H1 (cell line): Measurements from ENCODE around the gene BCAS3. TPM values are rescaled to one million over a fixed set of nuclear protein-coding genes. Genes with fewer than 3 reads are reported as not detected.

Experiments used
- CTCF ChIA-PET: fragments of 300-600 bp; sonication (Branson Sonifier 250); formaldehyde crosslinking; loops from one replicate; lab custom pipeline; 2021; ENCODE audit not compliant: partially characterized antibody; lab: Charles Lee
- POLR2A ChIA-PET: fragments of 300-600 bp; sonication (Branson Sonifier 250); formaldehyde crosslinking; loops from one replicate; lab custom pipeline; 2021; ENCODE audit warnings: inconsistent platforms; ENCODE audit not compliant: partially characterized antibody; lab: Charles Lee
- DNase-seq, 2 experiments: peaks; one replicate each; pipeline versions ENCODE4 v3.0.0 to v3.0.0-alpha.2; 2010 to 2022; ENCODE audit warnings: low spot score in 2 of 2, low read depth in 1 of 2, mixed read lengths in 1 of 2
- FAIRE-seq: peaks from 2 replicates; lab custom pipeline; 2011; peaks lifted over from hg19 to GRCh38; lab: Jason Lieb, UNC
- H2AFZ ChIP-seq: 2 replicates; pipeline ENCODE4 v1.8.1; 2012; ENCODE audit warnings: low read length, inconsistent platforms
- H2AK5ac ChIP-seq: 2 replicates; pipeline ENCODE4 v1.6.1; 2013; ENCODE audit warnings: low read depth, low read length
- H2BK120ac ChIP-seq: replicated peaks from 2 replicates; pipeline ENCODE3; 2013; ENCODE audit warnings: low read depth, low read length, inconsistent platforms
- H2BK12ac ChIP-seq: 2 replicates; pipeline ENCODE4 v1.6.1; 2013; ENCODE audit warnings: low read depth, low read length
- H2BK15ac ChIP-seq: 2 replicates; pipeline ENCODE4 v1.6.1; 2013; ENCODE audit warnings: low read length
- H2BK20ac ChIP-seq: 2 replicates; pipeline ENCODE4 v1.6.1; 2013; ENCODE audit warnings: low read length
- H2BK5ac ChIP-seq: 2 replicates; pipeline ENCODE4 v1.6.1; 2013; ENCODE audit warnings: low read depth, low read length
- H3K14ac ChIP-seq: 2 replicates; pipeline ENCODE4 v1.6.1; 2013; ENCODE audit warnings: inconsistent platforms; ENCODE audit not compliant: insufficient read length
- H3K18ac ChIP-seq: 2 replicates; pipeline ENCODE4 v1.6.1; 2013; ENCODE audit warnings: low read length; ENCODE audit errors: extremely low read depth
- H3K23ac ChIP-seq: 2 replicates; pipeline ENCODE4 v1.6.1; 2013; ENCODE audit warnings: inconsistent platforms; ENCODE audit not compliant: insufficient read length
- H3K23me2 ChIP-seq: 2 replicates; pipeline ENCODE4 v1.6.1; 2013; ENCODE audit warnings: low read depth, low read length
- H3K27ac ChIP-seq: 2 replicates; pipeline ENCODE4 v1.6.1; 2011; ENCODE audit warnings: low read depth, low read length, inconsistent platforms
- H3K27me3 ChIP-seq, 4 experiments: replicated peaks in 1 of 4; 1 replicate in 1 of 4; 2 replicates in 3 of 4; pipeline versions ENCODE4 v1.6.1 to v1.8.1; 2011 to 2013; ENCODE audit warnings: low read length in 3 of 4, mild to moderate bottlenecking in 3 of 4, inconsistent platforms in 2 of 4, mixed read lengths in 2 of 4, moderate library complexity in 1 of 4; ENCODE audit not compliant: control insufficient read depth in 3 of 4, insufficient read depth in 3 of 4; ENCODE audit errors: extremely low read depth in 1 of 4
- H3K36me3 ChIP-seq, 4 experiments: 2 replicates each; pipeline versions ENCODE4 v1.6.1 to v1.8.1; 2011 to 2013; ENCODE audit warnings: mild to moderate bottlenecking in 4 of 4, low read length in 3 of 4, moderate library complexity in 2 of 4, control low read depth in 1 of 4, inconsistent platforms in 1 of 4; ENCODE audit not compliant: insufficient read depth in 4 of 4, control insufficient read depth in 2 of 4
- H3K4ac ChIP-seq: replicated peaks from 2 replicates; pipeline ENCODE3; 2013; ENCODE audit warnings: low read length, low read depth, mixed read lengths, inconsistent platforms; ENCODE audit not compliant: insufficient read length
- H3K4me1 ChIP-seq, 4 experiments: replicated peaks in 1 of 4; 1 replicate in 1 of 4; 2 replicates in 3 of 4; pipeline versions ENCODE4 v1.6.1 to v1.8.1; 2011 to 2013; ENCODE audit warnings: low read length in 3 of 4, inconsistent platforms in 2 of 4, mixed read lengths in 1 of 4; ENCODE audit not compliant: insufficient read depth in 4 of 4, control insufficient read depth in 3 of 4
- H3K4me2 ChIP-seq, 2 experiments: 2 replicates each; pipeline versions ENCODE4 v1.6.1 to v1.8.1; 2011 to 2013; ENCODE audit warnings: low read depth in 2 of 2, low read length in 2 of 2, control low read depth in 1 of 2, inconsistent platforms in 1 of 2, mild to moderate bottlenecking in 1 of 2; ENCODE audit not compliant: insufficient read depth in 1 of 2
- H3K4me3 ChIP-seq, 4 experiments: fragments of 200-600, 300-600 bp in 1 of 4; sonication (generic), shearing (Covaris generic), sonication (Bioruptor Twin) in 1 of 4; 2 replicates each; pipeline versions ENCODE4 v1.5.1 to v1.8.1; 2011 to 2016; ENCODE audit warnings: low read length in 4 of 4, low read depth in 3 of 4, control low read depth in 2 of 4, inconsistent platforms in 2 of 4, mild to moderate bottlenecking in 2 of 4, mixed read lengths in 1 of 4, moderate library complexity in 1 of 4; ENCODE audit not compliant: insufficient read depth in 2 of 4; ENCODE audit errors: extremely low read depth in 1 of 4
- H3K56ac ChIP-seq: replicated peaks from 2 replicates; pipeline ENCODE3; 2013; ENCODE audit warnings: low read depth, mild to moderate bottlenecking, mixed read lengths, low read length, inconsistent platforms; ENCODE audit not compliant: insufficient read length
- H3K79me1 ChIP-seq: 2 replicates; pipeline ENCODE4 v1.6.1; 2013; ENCODE audit warnings: low read depth, low read length, control low read depth
- H3K79me2 ChIP-seq, 2 experiments: 2 replicates each; pipeline versions ENCODE4 v1.6.1 to v1.8.1; 2012 to 2013; ENCODE audit warnings: low read length in 2 of 2, mild to moderate bottlenecking in 2 of 2, inconsistent platforms in 1 of 2; ENCODE audit not compliant: insufficient read depth in 2 of 2, control insufficient read depth in 1 of 2
- H3K9ac ChIP-seq, 4 experiments: replicated peaks in 1 of 4; 1 replicate in 1 of 4; 2 replicates in 3 of 4; pipeline versions ENCODE4 v1.6.1 to v1.8.1; 2011 to 2013; ENCODE audit warnings: low read depth in 3 of 4, low read length in 3 of 4, control low read depth in 2 of 4, mild to moderate bottlenecking in 2 of 4, moderate library complexity in 2 of 4, inconsistent platforms in 1 of 4; ENCODE audit errors: extremely low read depth in 1 of 4
- H3K9me3 ChIP-seq, 2 experiments: 2 replicates each; pipeline versions ENCODE4 v1.6.1 to v1.8.1; 2012 to 2013; ENCODE audit warnings: mild to moderate bottlenecking in 2 of 2, moderate library complexity in 2 of 2, control low read depth in 1 of 2, inconsistent platforms in 1 of 2, low read depth in 1 of 2, low read length in 1 of 2, mixed read lengths in 1 of 2; ENCODE audit not compliant: insufficient read depth in 2 of 2
- H4K20me1 ChIP-seq, 2 experiments: replicated peaks in 1 of 2; 2 replicates each; pipeline versions ENCODE3 to v1.8.1; 2011 to 2013; ENCODE audit warnings: inconsistent platforms in 2 of 2, low read length in 2 of 2, mild to moderate bottlenecking in 1 of 2; ENCODE audit not compliant: insufficient read depth in 2 of 2, control insufficient read depth in 1 of 2
- H4K5ac ChIP-seq: 2 replicates; pipeline ENCODE4 v1.6.1; 2013; ENCODE audit warnings: low read length, low read depth, mixed read lengths, inconsistent platforms; ENCODE audit not compliant: insufficient read length
- H4K8ac ChIP-seq: 2 replicates; pipeline ENCODE4 v1.8.0; 2013; ENCODE audit warnings: mild to moderate bottlenecking, moderate library complexity, low read length, inconsistent platforms; ENCODE audit not compliant: insufficient read depth; ENCODE audit errors: extremely low read depth
- H4K91ac ChIP-seq: replicated peaks from 2 replicates; pipeline ENCODE3; 2013; ENCODE audit warnings: low read length, mixed read lengths, inconsistent platforms; ENCODE audit not compliant: insufficient read length
- BRCA1 ChIP-seq: IDR thresholded peaks from 2 replicates; pipeline ENCODE4 v1.6.1; 2012; ENCODE audit warnings: low read depth, low read length, improper control_type of control experiment
- KDM1A ChIP-seq: fragments of 200-600, 300-600 bp; sonication (generic); IDR thresholded peaks from 2 replicates; pipeline ENCODE4 v1.7.1; 2016; ENCODE audit warnings: mild to moderate bottlenecking, low read length, borderline replicate concordance
- RXRA ChIP-seq: IDR thresholded peaks from 2 replicates; pipeline ENCODE4 v1.6.1; 2011; ENCODE audit warnings: low read depth, mild to moderate bottlenecking, low read length, moderate library complexity; ENCODE audit not compliant: insufficient read depth
- WGBS, 2 experiments: shearing (Covaris generic) in 1 of 2; methylation state at CpG; one replicate each; pipeline versions ENCODE4 v1.1.6 to v1.1.7; 2013 to 2015; ENCODE audit warnings: low lambda C conversion rate in 2 of 2, mixed read lengths in 2 of 2, inconsistent platforms in 1 of 2, low coverage in 1 of 2, missing lambda C conversion rate in 1 of 2; ENCODE audit not compliant: insufficient replicate concordance in 2 of 2, insufficient coverage in 1 of 2, insufficient read length in 1 of 2; ENCODE audit errors: extremely low coverage in 1 of 2, missing lambda C conversion rate in 1 of 2; 5-methylcytosine and 5-hydroxymethylcytosine counted together
- polyA plus RNA-seq, 7 experiments: library from polyadenylated mRNA; depleted of rRNA in 3 of 7; stranded (reverse) in 5 of 7; unstranded in 2 of 7; fragments of >200 nt in 5 of 7; fragments of 200-250 nt in 2 of 7; gene quantifications; 1 replicate in 5 of 7; 2 replicates in 1 of 7; 4 replicates in 1 of 7; pipeline versions ENCODE4 v1.2.1 to v1.2.3, GENCODE V29; 2011 to 2013; ENCODE audit warnings: missing spikeins in 2 of 7, mixed read lengths in 2 of 7
- total RNA-seq: library from RNA; stranded (reverse); fragmentation: NEBNext Ultra II Directional; extraction: Animal tissue kit (Norgen Biotek cat#: 25700); gene quantifications from 2 replicates; pipeline ENCODE4 v1.2.1, GENCODE V29; 2021

BCAS3 gene
- total and polyA plus RNA-seq, 2 of the 8 experiments (the other 6 are each of a cell fraction or from before 2014, with no cell fraction given), result 9.9 to 13.3 TPM

DNA sequence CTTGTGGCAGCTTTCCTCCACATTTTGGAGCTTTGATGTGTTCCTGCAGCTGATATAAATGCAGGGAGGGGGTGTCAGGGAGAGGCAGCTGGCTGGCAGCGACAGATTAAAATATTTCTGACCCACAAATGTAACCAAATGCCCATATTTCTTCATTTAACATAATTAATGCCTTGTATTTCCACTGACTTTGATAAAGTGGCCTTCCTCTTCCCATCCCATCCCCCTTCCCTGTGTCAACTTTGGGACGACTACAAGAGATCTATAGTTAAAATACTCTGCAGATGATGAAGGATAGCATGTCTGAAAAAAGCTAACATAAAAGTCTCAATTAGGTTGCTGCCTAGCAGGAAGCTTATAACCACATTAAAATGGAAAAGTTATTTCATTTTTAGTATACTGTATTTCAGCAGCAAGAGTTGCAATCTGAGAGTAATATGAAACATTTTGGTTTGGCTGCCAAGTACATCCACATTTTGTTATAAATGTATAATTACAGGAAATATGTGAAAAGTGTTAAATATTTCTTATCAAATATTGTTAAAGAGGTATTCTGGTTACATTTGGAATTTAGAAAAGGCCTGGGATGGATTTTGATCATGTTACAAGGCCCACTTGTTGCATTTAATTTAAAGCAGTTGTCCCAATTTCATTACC is 483.3 kb downstream of the BCAS3 start:
- POLR2A ChIA-PET, result no interaction called here
- no peak overlapping the region for H2BK20ac ChIP-seq
- no peak overlapping the region for H3K23ac ChIP-seq

More for the DNA sequence above, 483.3 kb downstream of the BCAS3 start:
- no peaks in the 10 kb centered on the region for H3K79me2 ChIP-seq
- H3K36me3 ChIP-seq, result no peaks in the 10 kb centered on the region
- no peak overlapping the region for H2BK12ac ChIP-seq
- FAIRE-seq (no peak), DNase-seq (no peak)
- H2BK5ac ChIP-seq, result no peak overlapping the region
- no peak overlapping the region for H3K4me3 ChIP-seq
- H3K4me2 ChIP-seq, result no peak overlapping the region
- no peak overlapping the region for H3K4ac ChIP-seq
- H3K14ac ChIP-seq, result no peak overlapping the region
- no peak for TF ChIP-seq RXRA
- TF ChIP-seq BRCA1, result no peak
- no peak for TF ChIP-seq KDM1A
- H3K9ac ChIP-seq, result no peak overlapping the region
- H2AK5ac ChIP-seq, result no peak overlapping the region
- no peaks in the 10 kb centered on the region for H3K23me2 ChIP-seq
- CTCF ChIA-PET, result no interaction called here
- 80% methylated on average over 2 of the region's 2 CpGs; no CpG with 5 or more reads in 1 of the 2 experiments for WGBS, 2 experiments
- H4K91ac ChIP-seq, result no peak overlapping the region
- H2BK15ac ChIP-seq, result no peak overlapping the region
- H3K27me3 ChIP-seq, result no peaks in the 10 kb centered on the region
- H2AFZ ChIP-seq, result no peak overlapping the region
- H3K27ac ChIP-seq, result no peak overlapping the region
- no peaks in the 10 kb centered on the region for H3K9me3 ChIP-seq
- peaks cover 3 to 7% (median 4%) of the 10 kb centered on the region in 4 experiments; a peak in 6 of 7 replicates for H3K4me1 ChIP-seq
- no peaks in the 10 kb centered on the region for H3K79me1 ChIP-seq
- H4K20me1 ChIP-seq, result no peaks in the 10 kb centered on the region
- no peak overlapping the region; the same call in 1 of the 2 replicates for H3K18ac ChIP-seq
- H4K5ac ChIP-seq, result no peak overlapping the region
- no peak overlapping the region for H4K8ac ChIP-seq
- H2BK120ac ChIP-seq, result no peak overlapping the region
- H3K56ac ChIP-seq, result no peak overlapping the region
